Peyer's patch (tissue), 4 donors: ENCODE results near the gene MICA.

Experiments used
- POLR2A ChIP-seq, 2 donors: fragments of 450-650 bp; IDR thresholded peaks; one replicate each; pipeline ENCODE4 v1.5.1; 2017; ENCODE audit warnings: antibody characterized with exemption in 2 of 2, mild to moderate bottlenecking in 2 of 2, moderate library complexity in 2 of 2
- TF ChIP-seq, protein P1 (sequence below), 6 experiments: fragments of 450-650 bp in 4 of 6; fragments of 200-600 bp in 2 of 6; sonication (generic) in 1 of 6; IDR thresholded peaks; one replicate each; pipeline ENCODE4 v1.5.1; 2017 to 2019; ENCODE audit warnings: antibody characterized with exemption in 6 of 6, mild to moderate bottlenecking in 3 of 6, moderate library complexity in 1 of 6

DNA sequence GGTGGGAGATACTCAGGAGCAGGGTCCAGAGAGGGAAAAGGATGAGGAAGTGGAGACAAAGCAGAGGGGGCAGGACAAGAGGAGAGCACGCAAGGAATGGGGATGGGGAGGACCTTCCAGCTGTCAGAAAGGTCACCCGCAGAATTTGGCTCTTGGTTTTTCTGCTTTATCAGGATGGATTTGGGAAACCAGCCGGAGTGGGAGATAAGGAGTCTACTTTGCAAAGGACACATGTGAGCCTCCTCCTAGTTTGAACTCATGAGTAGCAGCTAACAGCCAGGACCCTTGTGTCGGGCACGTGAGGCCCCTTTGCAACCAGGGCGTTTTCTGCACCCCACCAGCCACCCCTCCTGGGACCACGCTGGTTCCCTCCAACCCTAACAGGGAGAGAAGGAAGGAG is 7.6 kb upstream of the MICA start:
- TF ChIP-seq, protein P1, sequence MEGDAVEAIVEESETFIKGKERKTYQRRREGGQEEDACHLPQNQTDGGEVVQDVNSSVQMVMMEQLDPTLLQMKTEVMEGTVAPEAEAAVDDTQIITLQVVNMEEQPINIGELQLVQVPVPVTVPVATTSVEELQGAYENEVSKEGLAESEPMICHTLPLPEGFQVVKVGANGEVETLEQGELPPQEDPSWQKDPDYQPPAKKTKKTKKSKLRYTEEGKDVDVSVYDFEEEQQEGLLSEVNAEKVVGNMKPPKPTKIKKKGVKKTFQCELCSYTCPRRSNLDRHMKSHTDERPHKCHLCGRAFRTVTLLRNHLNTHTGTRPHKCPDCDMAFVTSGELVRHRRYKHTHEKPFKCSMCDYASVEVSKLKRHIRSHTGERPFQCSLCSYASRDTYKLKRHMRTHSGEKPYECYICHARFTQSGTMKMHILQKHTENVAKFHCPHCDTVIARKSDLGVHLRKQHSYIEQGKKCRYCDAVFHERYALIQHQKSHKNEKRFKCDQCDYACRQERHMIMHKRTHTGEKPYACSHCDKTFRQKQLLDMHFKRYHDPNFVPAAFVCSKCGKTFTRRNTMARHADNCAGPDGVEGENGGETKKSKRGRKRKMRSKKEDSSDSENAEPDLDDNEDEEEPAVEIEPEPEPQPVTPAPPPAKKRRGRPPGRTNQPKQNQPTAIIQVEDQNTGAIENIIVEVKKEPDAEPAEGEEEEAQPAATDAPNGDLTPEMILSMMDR (IDR thresholded peaks at IDR 0.05): no peak
- no peak for TF ChIP-seq POLR2A (IDR thresholded peaks at IDR 0.05)
